ENCODE results near the gene ASAP2. TPM values are rescaled to one million over a fixed set of nuclear protein-coding genes. Genes with fewer than 3 reads are reported as not detected.

ASAP2 gene
- total RNA-seq, 1 donor from 2014 or later, result 10.0 TPM

GRCh38 chr2:9364791-9365497 is 158.3 kb downstream of the ASAP2 start:
- Histone ChIP-seq H3K4me3 (no peak overlapping the region), H3K9me3 (replicated peaks) (no peaks in the 10 kb centered on the region), H3K27me3 (ENCODE audit: low read depth) (no peaks in the 10 kb centered on the region), H3K27ac (replicated peaks) (no peak overlapping the region), H3K4me1 (peaks cover 15% of the 10 kb centered on the region), H3K36me3 (peaks cover 66% of the 10 kb centered on the region)
- no peak for DNase-seq
- intact Hi-C loops (cut with micrococcal nuclease), result no loop called here
- no peak for TF ChIP-seq CTCF (IDR thresholded peaks at IDR 0.05; ENCODE audit: borderline replicate concordance)

GRCh38 chr2:9365498-9366019 is 158.9 kb downstream of the ASAP2 start:
- intact Hi-C loops (cut with micrococcal nuclease), result no loop called here

GRCh38 chr2:9366026-9366425 is 159.4 kb downstream of the ASAP2 start:
- Histone ChIP-seq H3K27ac (replicated peaks) (no peak overlapping the region), H3K4me1 (peaks cover 15% of the 10 kb centered on the region), H3K4me3 (no peak overlapping the region), H3K27me3 (ENCODE audit: low read depth) (no peaks in the 10 kb centered on the region), H3K36me3 (peaks cover 71% of the 10 kb centered on the region), H3K9me3 (replicated peaks) (no peaks in the 10 kb centered on the region)
- no peak for TF ChIP-seq CTCF (IDR thresholded peaks at IDR 0.05; ENCODE audit: borderline replicate concordance)
- intact Hi-C loops (cut with micrococcal nuclease), result no loop called here
- no peak for DNase-seq

More at GRCh38 chr2:9365498-9366019, 158.9 kb downstream of the ASAP2 start:
- no peak for TF ChIP-seq CTCF (IDR thresholded peaks at IDR 0.05; ENCODE audit: borderline replicate concordance)
- H3K27me3 ChIP-seq (ENCODE audit: low read depth), result no peaks in the 10 kb centered on the region
- peaks cover 67% of the 10 kb centered on the region for H3K36me3 ChIP-seq
- H3K4me3 ChIP-seq, result no peak overlapping the region
- no peaks in the 10 kb centered on the region for H3K9me3 ChIP-seq (replicated peaks)
- DNase-seq, result no peak
- no peak overlapping the region for H3K27ac ChIP-seq (replicated peaks)
- peaks cover 15% of the 10 kb centered on the region for H3K4me1 ChIP-seq

- H3K4me1 ChIP-seq, result peaks cover 4% of the 10 kb centered on the region
- intact Hi-C loops (cut with micrococcal nuclease), result no loop called here
- H3K27me3 ChIP-seq (ENCODE audit: low read depth), result no peaks in the 10 kb centered on the region
- H3K36me3 ChIP-seq, result peaks cover 70% of the 10 kb centered on the region
- no peak for TF ChIP-seq CTCF (IDR thresholded peaks at IDR 0.05; ENCODE audit: borderline replicate concordance)
- no peak for DNase-seq
- H3K9me3 ChIP-seq (replicated peaks), result no peaks in the 10 kb centered on the region
- H3K4me3 ChIP-seq, result no peak overlapping the region
- H3K27ac ChIP-seq (replicated peaks), result no peak overlapping the region
Observed at GRCh38 chr2:9370746-9371145, 164.1 kb downstream of the ASAP2 start.

GRCh38 chr2:9373047-9373446 is 166.4 kb downstream of the ASAP2 start:
- Histone ChIP-seq H3K4me3 (no peak overlapping the region), H3K9me3 (replicated peaks) (no peaks in the 10 kb centered on the region), H3K4me1 (peaks cover 17% of the 10 kb centered on the region), H3K36me3 (peaks cover 59% of the 10 kb centered on the region), H3K27ac (replicated peaks) (no peak overlapping the region), H3K27me3 (ENCODE audit: low read depth) (no peaks in the 10 kb centered on the region)
- intact Hi-C loops (cut with micrococcal nuclease), result no loop called here
- DNase-seq, result no peak
- no peak for TF ChIP-seq CTCF (IDR thresholded peaks at IDR 0.05; ENCODE audit: borderline replicate concordance)
